ENCODE results near the gene SMIM27. TPM values are rescaled to one million over a fixed set of nuclear protein-coding genes. Genes with fewer than 3 reads are reported as not detected.

SMIM27 gene, protein sequence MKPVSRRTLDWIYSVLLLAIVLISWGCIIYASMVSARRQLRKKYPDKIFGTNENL
- total RNA-seq (10 to 100 TPM in 6 of 9 donors, 1 to 10 TPM in 3; 2.6 to 34.3 (median 18.8) TPM), polyA plus RNA-seq (10 to 100 TPM; 16.4 to 17.4 (median 17.2) TPM)
- long read RNA-seq, donor 1, transcript SMIM27-206 (1 exons, 668 nt), result major isoform, 5 of 42 reads
- long read RNA-seq, donor 1, partial matches to known transcripts, result 37 of 42 reads
- long read RNA-seq, donor 1, other reads (novel, unspliced or antisense), result 0 of 42 reads
- long read RNA-seq, donor 2, transcript SMIM27-206 (1 exons, 668 nt), result major isoform, 5 of 221 reads
- long read RNA-seq, donor 2, partial matches to known transcripts, result 29 of 221 reads
- long read RNA-seq, donor 2, other reads (novel, unspliced or antisense), result 187 of 221 reads
- long read RNA-seq, donor 3, transcript SMIM27-206 (1 exons, 668 nt), result major isoform, 13 of 32 reads
- long read RNA-seq, donor 3, partial matches to known transcripts, result 19 of 32 reads
- long read RNA-seq, donor 3, other reads (novel, unspliced or antisense), result 0 of 32 reads
- long read RNA-seq, donor 4, partial matches to known transcripts, result 23 of 23 reads
- long read RNA-seq, donor 4, other reads (novel, unspliced or antisense), result 0 of 23 reads
- long read RNA-seq, donor 5, partial matches to known transcripts, result 37 of 38 reads
- long read RNA-seq, donor 5, other reads (novel, unspliced or antisense), result 0 of 38 reads
- long read RNA-seq, donor 6, partial matches to known transcripts, result 15 of 17 reads
- long read RNA-seq, donor 6, other reads (novel, unspliced or antisense), result 1 of 17 reads
- long read RNA-seq, donor 7, transcript SMIM27-206 (1 exons, 668 nt), result major isoform, 5 of 30 reads
- long read RNA-seq, donor 7, partial matches to known transcripts, result 25 of 30 reads
- long read RNA-seq, donor 7, other reads (novel, unspliced or antisense), result 0 of 30 reads
- long read RNA-seq, donor 8, transcript SMIM27-206 (1 exons, 668 nt), result major isoform, 5 of 24 reads
- long read RNA-seq, donor 8, partial matches to known transcripts, result 19 of 24 reads
- long read RNA-seq, donor 8, other reads (novel, unspliced or antisense), result 0 of 24 reads
- long read RNA-seq, donor 9, transcript SMIM27-206 (1 exons, 668 nt), result major isoform, 17 of 38 reads
- long read RNA-seq, donor 9, partial matches to known transcripts, result 20 of 38 reads
- long read RNA-seq, donor 9, other reads (novel, unspliced or antisense), result 0 of 38 reads
- long read RNA-seq, donor 10, transcript SMIM27-206 (1 exons, 668 nt), result major isoform, 5 of 11 reads
- long read RNA-seq, donor 10, partial matches to known transcripts, result 6 of 11 reads
- long read RNA-seq, donor 10, other reads (novel, unspliced or antisense), result 0 of 11 reads

DNA sequence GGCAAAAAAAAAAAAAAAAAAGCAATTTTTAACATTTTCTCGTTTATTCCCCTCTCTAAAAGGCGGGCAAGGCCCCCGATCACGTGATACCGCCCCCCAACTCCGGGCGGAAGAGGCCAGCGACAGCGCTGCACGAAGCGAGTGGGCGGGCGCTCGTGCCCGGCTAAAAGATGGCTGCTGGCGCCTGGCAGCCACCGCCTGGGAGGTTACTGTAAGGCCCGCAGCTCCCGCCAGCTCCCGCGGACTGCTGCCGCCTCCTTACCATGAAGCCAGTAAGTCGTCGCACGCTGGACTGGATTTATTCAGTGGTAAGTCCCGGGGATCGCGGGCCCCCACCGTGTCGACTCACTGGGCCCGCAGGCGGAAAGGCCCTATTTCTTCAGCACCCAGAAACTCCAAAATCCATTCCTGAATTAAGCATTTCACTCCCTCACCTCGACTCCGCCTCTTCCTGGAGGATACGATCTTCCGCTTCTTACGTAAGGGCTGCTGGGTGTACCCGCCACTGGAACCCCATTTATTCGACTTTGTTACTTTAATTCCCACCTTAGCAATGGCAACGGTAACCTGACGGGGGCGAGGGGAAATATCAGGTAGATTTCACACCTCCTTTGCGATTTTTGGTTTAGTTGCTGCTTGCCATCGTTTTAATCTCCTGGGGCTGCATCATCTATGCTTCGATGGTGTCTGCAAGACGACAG is at the start of gene SMIM27, which contains the start of gene TOPORS:
SMIM27 (plus strand) TSS at position 156 of the 701 bp plus-strand sequence; CDS start at position 264, 108 bp downstream.
TOPORS (minus strand) TSS at position 415 of the 701 bp plus-strand sequence; CDS start at position 265, 150 bp downstream.
- 0 to 2% (median 1%) methylated on average over 33 to 46 of the region's 46 CpGs for WGBS, 4 donors
- DNase-seq, result peak; percentile 89 to 94 (median 91)

DNA sequence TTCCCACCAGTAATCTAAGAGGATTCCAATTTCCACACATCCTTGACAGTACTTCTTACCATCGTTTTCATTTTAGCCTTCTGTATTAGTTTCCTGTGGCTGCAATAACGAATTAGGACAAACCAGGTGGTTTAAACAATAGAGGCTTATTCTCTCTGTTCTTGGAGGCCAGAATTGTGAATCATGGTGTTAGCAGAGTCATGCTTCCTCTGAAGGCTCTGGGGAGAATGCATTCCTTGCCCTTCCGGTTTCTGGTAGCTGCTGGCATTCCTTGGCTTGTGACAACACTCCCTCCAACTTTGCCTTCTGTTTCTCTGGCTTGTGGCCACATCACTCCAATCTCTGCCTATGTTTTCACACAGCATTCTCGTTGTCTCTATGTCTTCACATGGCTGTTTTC is 49.7 kb upstream of the SMIM27 start:
- H3K27ac ChIP-seq, result no peak overlapping the region
- H3K27me3 ChIP-seq, result no peaks in the 10 kb centered on the region
- H3K9me3 ChIP-seq (replicated peaks in 1 of 3), result no peaks in the 10 kb centered on the region
- H3K4me1 ChIP-seq (replicated peaks in 1 of 2), result no peaks in the 10 kb centered on the region
- no peaks in the 10 kb centered on the region for H3K36me3 ChIP-seq (replicated peaks in 1 of 2)
- no peak for DNase-seq
- intact Hi-C loops (cut with DNase I), result no loop called here
- H3K4me3 ChIP-seq, result no peak overlapping the region
- 66 to 81% (median 75%) methylated on average over 4 of the region's 4 CpGs for WGBS, 4 donors
- TF ChIP-seq POLR2A (IDR thresholded peaks at IDR 0.05), result no peak
- TF ChIP-seq, protein P1, sequence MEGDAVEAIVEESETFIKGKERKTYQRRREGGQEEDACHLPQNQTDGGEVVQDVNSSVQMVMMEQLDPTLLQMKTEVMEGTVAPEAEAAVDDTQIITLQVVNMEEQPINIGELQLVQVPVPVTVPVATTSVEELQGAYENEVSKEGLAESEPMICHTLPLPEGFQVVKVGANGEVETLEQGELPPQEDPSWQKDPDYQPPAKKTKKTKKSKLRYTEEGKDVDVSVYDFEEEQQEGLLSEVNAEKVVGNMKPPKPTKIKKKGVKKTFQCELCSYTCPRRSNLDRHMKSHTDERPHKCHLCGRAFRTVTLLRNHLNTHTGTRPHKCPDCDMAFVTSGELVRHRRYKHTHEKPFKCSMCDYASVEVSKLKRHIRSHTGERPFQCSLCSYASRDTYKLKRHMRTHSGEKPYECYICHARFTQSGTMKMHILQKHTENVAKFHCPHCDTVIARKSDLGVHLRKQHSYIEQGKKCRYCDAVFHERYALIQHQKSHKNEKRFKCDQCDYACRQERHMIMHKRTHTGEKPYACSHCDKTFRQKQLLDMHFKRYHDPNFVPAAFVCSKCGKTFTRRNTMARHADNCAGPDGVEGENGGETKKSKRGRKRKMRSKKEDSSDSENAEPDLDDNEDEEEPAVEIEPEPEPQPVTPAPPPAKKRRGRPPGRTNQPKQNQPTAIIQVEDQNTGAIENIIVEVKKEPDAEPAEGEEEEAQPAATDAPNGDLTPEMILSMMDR (IDR thresholded peaks at IDR 0.05), result no peak

More for the DNA sequence above, at the start of gene SMIM27, which contains the start of gene TOPORS:
- Histone ChIP-seq H3K4me3 (peak within 1 kb of the TSS; percentile 61 to 86 (median 74)), H3K27me3 (no peaks in the 10 kb centered on the region), H3K4me1 (replicated peaks in 1 of 2) (peaks cover 0 to 21% of the 10 kb centered on the region in 2 donors), H3K9me3 (replicated peaks in 1 of 3) (no peaks in the 10 kb centered on the region), H3K27ac (peak within 1 kb of the TSS; percentile 92 to 99 (median 96)), H3K36me3 (replicated peaks in 1 of 2) (no peaks in the 10 kb centered on the region)
- peak; percentile 70 to 91 for TF ChIP-seq POLR2A (IDR thresholded peaks at IDR 0.05)
- TF ChIP-seq, protein P1 (IDR thresholded peaks at IDR 0.05), result no peak
- intact Hi-C loops (cut with DNase I), result no loop called here

DNA sequence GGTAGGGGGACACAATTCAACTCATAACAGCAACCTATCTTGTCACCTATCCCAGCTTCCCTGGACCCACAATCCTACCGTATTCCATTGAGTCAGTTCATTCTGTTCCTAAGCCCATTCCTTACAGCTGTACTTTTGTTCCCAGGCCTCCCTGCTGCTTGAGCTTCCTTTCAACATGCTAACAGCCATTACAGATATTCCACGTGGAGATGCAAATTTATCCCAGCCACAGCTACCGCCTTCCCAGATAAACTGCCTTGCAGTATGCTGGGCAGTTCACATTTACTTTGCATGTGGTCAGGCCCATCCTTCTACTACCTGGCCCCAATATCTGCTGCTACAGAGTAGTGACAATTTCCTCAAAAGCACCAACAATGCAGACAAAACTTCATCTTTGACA is 49.1 kb upstream of the SMIM27 start:
- WGBS, 4 donors, result 69 to 94% (median 90%) methylated on average over 3 of the region's 3 CpGs
- Histone ChIP-seq H3K27me3 (no peaks in the 10 kb centered on the region), H3K27ac (no peak overlapping the region), H3K4me3 (no peak overlapping the region), H3K36me3 (replicated peaks in 1 of 2) (no peaks in the 10 kb centered on the region), H3K9me3 (replicated peaks in 1 of 3) (no peaks in the 10 kb centered on the region), H3K4me1 (replicated peaks in 1 of 2) (no peaks in the 10 kb centered on the region)
- intact Hi-C loops (cut with DNase I), result no loop called here
- TF ChIP-seq, protein P1 (IDR thresholded peaks at IDR 0.05), result no peak
- no peak for TF ChIP-seq POLR2A (IDR thresholded peaks at IDR 0.05)
- DNase-seq, result no peak
